NCI-H82 treated with DMSO at 0.1 percent for 48 hours (cell line): Measurements from ENCODE around the gene LINGO1.

Experiments used
- DNase-seq: peaks from one replicate; lab custom pipeline; 2025; ENCODE audit not compliant: unreplicated experiment; lab: John Stamatoyannopoulos, UW

The LINGO1 gene

DNA sequence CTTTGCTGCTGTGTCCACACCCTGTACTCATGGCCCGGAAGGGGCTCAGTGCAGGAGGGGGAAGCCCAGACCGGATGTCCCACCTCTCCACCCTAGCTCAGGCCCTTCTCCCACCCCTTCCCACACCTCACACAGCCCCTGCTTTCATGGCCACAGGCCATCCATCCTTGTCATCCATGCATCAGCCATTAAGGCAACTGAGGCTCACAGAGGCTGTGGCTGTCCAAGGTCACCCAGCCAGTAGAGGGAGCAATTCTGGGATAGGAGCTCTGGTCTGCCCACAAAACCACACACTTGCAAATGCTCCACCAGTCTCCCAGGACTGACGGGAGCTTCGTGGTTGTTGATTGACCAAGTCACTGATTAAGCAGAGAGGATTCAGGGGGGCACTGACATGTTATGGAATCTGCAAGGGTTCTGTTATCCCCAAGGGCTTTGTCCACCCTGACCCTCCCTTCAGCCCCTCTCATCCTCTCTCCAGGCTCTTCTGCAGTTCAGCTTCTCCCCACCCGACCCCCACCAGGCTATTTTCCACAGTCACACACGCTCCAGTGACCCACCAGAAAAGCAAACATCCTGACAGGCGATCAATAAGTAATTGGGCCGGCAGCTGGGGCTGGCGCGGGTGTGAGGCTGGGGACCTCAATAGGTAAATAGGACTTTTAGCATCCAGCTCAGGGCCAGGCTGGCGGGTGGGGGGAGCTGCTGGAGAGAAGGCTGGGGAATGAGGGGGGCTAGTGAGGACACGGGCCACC lies 15.1 kb downstream of the LINGO1 start:
- no peak for DNase-seq

DNA sequence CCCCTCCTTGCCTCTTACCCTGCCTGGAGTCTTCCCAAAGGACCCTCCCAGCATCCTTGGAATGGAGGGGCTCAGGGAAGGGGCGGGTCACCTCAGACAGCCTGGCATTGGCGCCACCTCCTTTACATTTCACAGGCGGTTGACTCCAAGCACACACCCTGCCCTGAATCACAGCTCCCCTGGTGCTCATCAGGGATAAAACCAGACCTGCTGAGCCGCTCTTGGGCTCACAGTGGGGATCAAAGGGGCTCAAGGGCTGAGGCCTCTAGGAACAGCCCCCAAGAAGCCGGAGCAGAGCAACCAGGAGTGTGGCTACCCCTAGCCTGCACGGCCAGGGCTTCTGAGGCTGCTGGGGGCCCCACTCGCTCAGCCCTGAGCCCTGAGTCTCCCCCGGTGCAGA lies 16.6 kb downstream of the LINGO1 start:
- DNase-seq = no peak

DNA sequence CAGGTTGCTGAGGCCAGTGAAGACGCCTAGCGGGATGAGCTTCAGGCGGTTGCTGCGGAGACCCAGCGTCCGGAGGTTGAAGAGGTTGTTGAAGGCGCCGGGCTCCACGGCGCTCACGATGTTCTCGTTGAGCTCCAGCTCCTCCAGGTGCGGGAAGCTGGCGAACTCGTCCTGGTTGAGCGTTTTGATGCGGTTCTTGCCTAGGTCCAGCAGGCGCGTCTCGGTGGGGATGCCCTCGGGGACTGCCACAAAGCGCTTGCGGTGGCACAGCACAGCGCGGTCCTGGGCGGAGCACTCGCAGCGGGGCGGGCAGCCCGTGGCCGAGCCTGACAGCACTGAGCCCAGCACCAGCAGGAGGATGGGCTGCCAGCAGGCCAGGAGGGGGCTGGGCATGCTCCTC lies 17.2 kb downstream of the LINGO1 start:
- no peak for DNase-seq

- no peak for DNase-seq
Observed at GRCh38 chr15:77614251-77614806, 18.4 kb downstream of the LINGO1 start.

GRCh38 chr15:77613814-77614213 lies 18.9 kb downstream of the LINGO1 start:
- no peak for DNase-seq

- DNase-seq = no peak
Observed at GRCh38 chr15:77612958-77613601, 19.6 kb downstream of the LINGO1 start.

DNA sequence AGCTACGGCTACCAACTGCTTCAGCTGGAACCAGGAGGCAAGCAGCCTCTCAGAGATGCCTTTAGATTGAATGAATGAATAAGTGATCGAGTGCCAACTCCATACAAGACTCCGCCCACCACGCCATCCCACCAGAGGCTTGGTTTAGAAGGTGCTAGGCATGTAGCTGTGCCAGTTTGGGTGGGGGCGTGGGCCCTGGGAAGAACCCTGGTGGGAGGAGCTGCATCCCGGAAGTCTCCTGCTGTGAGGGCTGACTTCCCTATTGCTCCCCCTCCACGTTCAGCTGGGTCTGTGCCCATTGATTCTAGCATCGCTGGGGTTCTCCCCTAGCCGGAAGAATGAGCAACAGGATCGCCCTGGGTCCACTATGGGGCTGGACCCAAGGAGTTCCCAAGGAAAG lies 20.9 kb downstream of the LINGO1 start:
- DNase-seq = no peak

DNA sequence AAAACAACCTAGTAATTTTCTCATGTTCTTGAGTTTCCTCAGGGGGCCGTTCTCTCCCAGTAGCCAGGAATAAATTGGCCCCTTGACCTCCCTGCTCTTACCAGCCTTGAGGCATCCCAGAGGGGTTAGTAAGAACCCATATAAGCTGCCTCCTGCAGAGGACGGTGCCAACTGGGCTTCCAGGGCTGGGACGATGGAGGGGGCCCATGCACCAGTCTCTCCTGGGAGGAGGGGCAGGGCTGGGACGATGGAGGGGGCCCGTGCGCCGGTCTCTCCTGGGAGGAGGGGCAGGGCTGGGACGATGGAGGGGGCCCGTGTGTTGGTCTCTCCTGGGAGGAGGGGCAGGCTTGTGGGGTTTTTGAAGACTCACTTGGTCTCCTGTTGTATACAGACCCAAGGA lies 22.0 kb downstream of the LINGO1 start:
- DNase-seq = no peak

DNA sequence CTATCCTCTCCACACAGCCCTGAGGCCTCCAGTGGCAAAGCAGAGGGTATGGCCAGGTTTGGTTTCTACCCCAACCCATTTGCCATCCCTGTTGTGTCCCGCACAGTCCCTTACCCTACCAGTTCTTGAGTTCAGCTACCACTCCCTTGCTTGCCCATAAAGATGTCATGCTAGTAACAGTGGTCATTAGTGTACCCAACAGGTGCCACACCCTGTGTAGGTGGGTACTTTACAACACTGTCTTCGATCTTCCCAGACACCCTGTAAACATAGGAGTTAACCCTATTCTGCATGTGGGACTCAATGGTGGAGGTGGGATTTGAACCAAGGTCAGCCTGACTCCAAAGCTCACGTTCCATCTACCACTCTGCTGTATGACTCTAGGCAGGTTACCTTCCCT lies 23.2 kb downstream of the LINGO1 start:
- DNase-seq = no peak

GRCh38 chr15:77608774-77609173 lies 23.9 kb downstream of the LINGO1 start:
- no peak for DNase-seq

DNA sequence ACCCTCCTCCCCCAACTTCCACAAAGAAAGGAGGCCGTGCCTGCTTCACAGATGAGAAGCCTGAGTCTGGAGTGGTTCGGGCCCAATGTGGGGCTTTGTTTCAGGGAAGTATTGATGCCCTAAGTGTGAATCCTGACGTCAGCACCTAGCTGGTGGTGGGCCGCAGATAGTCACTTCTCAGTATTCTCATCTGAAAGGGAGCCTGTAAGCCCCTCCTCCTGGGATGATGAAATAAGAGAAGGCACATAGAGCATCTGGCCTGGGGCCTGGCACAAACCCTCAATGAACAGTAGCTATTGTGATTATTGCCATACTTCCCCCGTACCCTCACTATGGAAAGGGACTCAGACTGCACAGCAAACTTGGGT lies 24.8 kb downstream of the LINGO1 start:
- peak; percentile 60 for DNase-seq

DNA sequence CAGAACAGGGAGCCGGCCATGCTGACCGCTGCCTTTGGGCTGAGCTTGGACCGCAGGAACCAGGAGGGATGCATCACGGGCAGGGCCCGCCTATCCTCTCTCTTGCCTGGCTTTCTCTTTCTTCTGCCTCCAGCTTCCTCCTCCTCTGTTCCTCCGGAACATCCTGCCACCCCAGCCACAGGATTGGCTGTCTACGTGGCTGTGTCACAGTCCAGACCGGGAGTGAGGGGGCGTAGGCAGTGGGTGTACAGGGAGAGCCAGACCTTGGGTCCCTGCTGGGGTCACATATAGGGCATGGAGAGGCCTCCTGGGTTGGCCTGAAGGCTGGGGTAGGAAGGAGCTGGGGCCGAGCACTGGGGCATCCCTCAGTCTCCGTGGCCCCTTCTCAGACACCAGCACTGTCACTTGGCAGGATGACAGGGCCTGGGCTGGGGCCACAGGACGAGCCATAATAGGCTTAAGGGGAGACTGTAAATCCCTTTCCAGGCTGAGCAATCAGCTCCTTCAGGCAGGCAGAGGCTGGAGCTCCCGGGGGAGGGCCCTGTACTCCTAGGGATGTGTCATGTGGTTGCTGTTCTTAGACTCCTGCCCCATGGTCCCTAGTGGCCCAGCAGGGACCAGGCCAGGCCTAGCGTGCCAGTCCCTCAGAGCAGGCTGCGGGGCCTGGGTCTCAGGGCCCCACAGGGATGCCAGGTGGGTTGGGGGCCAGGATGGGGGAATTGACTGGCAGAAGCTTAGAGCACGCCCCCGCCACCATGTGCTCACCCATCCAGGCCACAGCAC lies 25.4 kb downstream of the LINGO1 start:
- DNase-seq = peak; percentile 94

- no peak for DNase-seq
Observed at GRCh38 chr15:77606142-77607034, 26.3 kb downstream of the LINGO1 start.

GRCh38 chr15:77605547-77605946 lies 27.2 kb downstream of the LINGO1 start:
- DNase-seq = no peak

- DNase-seq = no peak
Observed at GRCh38 chr15:77604973-77605372, 27.7 kb downstream of the LINGO1 start.

DNA sequence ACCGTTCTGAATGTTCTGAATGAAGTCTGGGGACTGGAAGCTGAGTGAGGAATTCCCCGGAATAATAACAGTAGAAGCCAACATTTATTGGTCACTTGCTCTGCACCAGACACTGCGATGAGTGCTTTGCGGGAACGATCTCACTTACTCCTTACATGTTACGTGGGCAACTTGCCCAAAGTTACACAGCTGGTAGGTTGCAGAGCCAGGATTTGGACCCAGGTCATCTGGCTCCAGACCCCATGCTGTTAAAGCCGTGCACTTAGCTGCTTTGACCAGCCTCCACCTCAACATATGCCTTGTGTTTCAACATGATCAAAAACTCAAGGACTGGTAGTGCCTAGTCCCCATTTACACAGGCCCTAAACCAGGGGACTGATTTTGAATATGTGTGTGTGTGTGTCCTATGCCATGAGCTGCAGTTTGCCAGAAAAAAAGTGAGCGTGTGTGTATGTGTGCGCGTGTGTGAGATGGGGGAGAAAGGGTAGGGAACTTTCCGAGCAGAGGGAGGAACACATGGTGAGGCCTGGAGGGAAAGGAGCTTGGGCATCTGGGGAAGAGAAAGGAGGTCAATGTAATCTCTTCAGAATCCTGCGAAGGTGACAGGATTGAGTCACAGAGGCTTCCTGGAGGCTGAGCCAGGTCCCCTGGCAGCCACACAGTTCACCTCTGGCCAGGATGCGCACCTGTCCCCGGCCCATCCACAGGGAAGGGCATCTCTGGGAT lies 28.9 kb downstream of the LINGO1 start:
- DNase-seq = no peak

GRCh38 chr15:77602800-77603199 lies 29.9 kb downstream of the LINGO1 start:
- no peak for DNase-seq

- peak; percentile 72 for DNase-seq
Observed at GRCh38 chr15:77599899-77600298, 32.8 kb downstream of the LINGO1 start.

GRCh38 chr15:77599357-77599756 lies 33.4 kb downstream of the LINGO1 start:
- no peak for DNase-seq

DNA sequence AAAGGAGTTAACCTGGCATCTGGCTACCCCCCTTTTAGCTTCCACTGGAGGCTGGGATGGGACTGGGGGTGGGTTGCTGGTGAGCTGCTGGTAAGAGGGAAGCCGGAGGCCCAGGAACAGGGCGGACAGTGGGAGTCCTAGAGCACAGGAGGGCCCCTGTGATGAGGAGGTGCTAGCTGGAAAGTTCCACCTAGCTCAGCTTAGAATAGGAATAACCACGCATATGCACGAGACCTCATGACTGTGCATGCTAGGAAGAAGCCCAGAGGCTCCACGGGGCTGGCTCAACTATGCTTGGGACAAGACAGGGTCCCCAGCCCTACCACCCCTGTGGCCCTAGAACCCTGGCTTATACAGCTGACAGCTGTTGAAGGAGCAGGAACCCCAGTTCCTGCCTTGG lies 34.1 kb downstream of the LINGO1 start:
- no peak for DNase-seq
